HEK293T (cell line): ENCODE data around the gene MT1E.

Experiments
- ARNT ChIP-seq: fragments of 450-650 bp; IDR thresholded peaks from 2 replicates; pipeline ENCODE4 v1.6.1; 2017; ENCODE audit warnings: mild to moderate bottlenecking
- BHLHE40 ChIP-seq: fragments of 450-650 bp; IDR thresholded peaks from 2 replicates; pipeline ENCODE4 v1.6.1; 2016; ENCODE audit warnings: mild to moderate bottlenecking, moderate library complexity, borderline replicate concordance

DNA sequence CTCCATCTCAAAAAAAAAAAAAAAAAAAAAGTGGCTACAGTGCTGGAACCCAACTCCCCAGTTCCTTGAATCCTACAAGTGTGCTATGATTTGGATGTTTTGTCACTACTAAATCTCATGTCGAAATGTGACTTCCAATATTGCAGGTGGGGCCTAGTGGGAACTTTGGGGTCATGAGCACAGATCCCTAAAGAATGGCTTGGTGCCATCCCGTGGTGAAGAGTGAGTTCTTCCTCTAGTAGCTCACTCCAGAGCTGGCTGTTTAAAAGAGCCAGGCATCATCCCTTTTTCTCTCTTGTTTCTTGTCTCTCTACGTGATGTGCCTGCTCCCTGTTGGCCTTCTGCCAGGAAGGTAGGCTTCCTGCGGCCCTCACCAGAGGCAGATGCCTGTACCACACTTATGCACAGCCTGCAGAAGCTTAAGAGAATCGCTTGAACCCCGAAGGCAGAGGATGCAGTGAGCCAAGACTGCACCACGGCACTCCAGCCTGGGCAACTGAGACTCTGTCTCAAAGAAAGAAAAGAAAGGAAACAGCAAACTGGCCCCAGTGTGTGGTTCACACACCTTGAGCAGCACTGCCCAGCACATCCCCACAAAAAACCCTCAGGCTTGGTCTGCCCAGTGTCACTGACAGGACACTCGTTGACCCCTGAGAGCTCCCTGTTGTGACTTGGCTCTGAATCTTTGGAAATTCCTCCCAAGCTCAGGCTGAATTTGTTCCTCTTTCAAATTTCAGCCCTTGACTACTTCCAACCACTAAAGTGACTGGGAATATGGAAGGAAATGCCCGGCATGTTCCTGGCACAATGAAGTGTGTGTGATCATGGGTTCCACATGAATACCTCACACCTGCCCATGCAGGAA is 3.1 kb downstream of the MT1E start:
- TF ChIP-seq BHLHE40 (no peak), ARNT (no peak)
